HG03565 (cell line): ENCODE data around the gene ATP13A4.

Experiments used
- ATAC-seq: cut with Tn5 transposase; IDR thresholded peaks from one replicate; pipeline ENCODE4 v1.9.1; 2021; ENCODE audit warnings: mild to moderate bottlenecking, moderate library complexity; ENCODE audit not compliant: unreplicated experiment

Gene ATP13A4

GRCh38 chr3:193498215-193498614, 56.5 kb downstream of the ATP13A4 start:
- no peak for ATAC-seq

- ATAC-seq: no peak
Observed at GRCh38 chr3:193496658-193497057, 58.0 kb downstream of the ATP13A4 start.

GRCh38 chr3:193491026-193491425, 63.7 kb downstream of the ATP13A4 start:
- no peak for ATAC-seq

GRCh38 chr3:193490580-193490979, 64.1 kb downstream of the ATP13A4 start:
- ATAC-seq: no peak

GRCh38 chr3:193489949-193490348, 64.7 kb downstream of the ATP13A4 start:
- no peak for ATAC-seq

- ATAC-seq: no peak
Observed at GRCh38 chr3:193488741-193489140, 66.0 kb downstream of the ATP13A4 start.

- no peak for ATAC-seq
Observed at GRCh38 chr3:193483988-193484539, 70.6 kb downstream of the ATP13A4 start.

- no peak for ATAC-seq
Observed at GRCh38 chr3:193481436-193481835, 73.3 kb downstream of the ATP13A4 start.

- ATAC-seq: no peak
Observed at GRCh38 chr3:193474446-193474845, 80.2 kb downstream of the ATP13A4 start.

- ATAC-seq: no peak
Observed at GRCh38 chr3:193470710-193471109, 84.0 kb downstream of the ATP13A4 start.

GRCh38 chr3:193465992-193466608, 88.6 kb downstream of the ATP13A4 start:
- ATAC-seq: no peak

- no peak for ATAC-seq
Observed at GRCh38 chr3:193464889-193465288, 89.8 kb downstream of the ATP13A4 start.

- ATAC-seq: no peak
Observed at GRCh38 chr3:193457526-193457925, 97.2 kb downstream of the ATP13A4 start.

GRCh38 chr3:193452338-193452737, 102.4 kb downstream of the ATP13A4 start:
- ATAC-seq: no peak

- ATAC-seq: no peak
Observed at GRCh38 chr3:193451902-193452301, 102.8 kb downstream of the ATP13A4 start.

- ATAC-seq: no peak
Observed at GRCh38 chr3:193446965-193447602, 107.6 kb downstream of the ATP13A4 start.

GRCh38 chr3:193439423-193439822, 115.3 kb downstream of the ATP13A4 start:
- no peak for ATAC-seq

- no peak for ATAC-seq
Observed at GRCh38 chr3:193418576-193419373, 135.9 kb downstream of the ATP13A4 start.

- ATAC-seq: no peak
Observed at GRCh38 chr3:193416629-193417028, 138.1 kb downstream of the ATP13A4 start.

GRCh38 chr3:193407688-193408087, 147.0 kb downstream of the ATP13A4 start:
- no peak for ATAC-seq

GRCh38 chr3:193407112-193407511, 147.6 kb downstream of the ATP13A4 start:
- ATAC-seq: no peak

GRCh38 chr3:193403307-193403706, 151.4 kb downstream of the ATP13A4 start:
- no peak for ATAC-seq
